HL-60 (cell line): ENCODE data around the gene CASQ2.

Source experiments
- DNase-seq, 2 experiments: peaks; one replicate each; pipeline ENCODE4 v3.0.0-alpha.2; 2010 to 2020; ENCODE audit warnings: low read depth in 1 of 2, low spot score in 1 of 2
- H3K27ac ChIP-seq: fragments of 250-450 bp; sonication (Bioruptor Pico); replicated peaks from 2 replicates; pipeline ENCODE4 v1.5.1; 2020; ENCODE audit warnings: mild to moderate bottlenecking, moderate library complexity
- H3K27me3 ChIP-seq: fragments of 250-450 bp; sonication (Bioruptor Pico); 2 replicates; pipeline ENCODE4 v1.5.1; 2021; ENCODE audit warnings: mild to moderate bottlenecking, moderate library complexity; ENCODE audit not compliant: insufficient read depth, poor library complexity, severe bottlenecking
- H3K4me3 ChIP-seq: replicated peaks from 2 replicates; pipeline ENCODE4 v1.5.1; 2011; ENCODE audit warnings: mild to moderate bottlenecking, control low read depth, low read length; ENCODE audit not compliant: insufficient read depth
- GABPA ChIP-seq: IDR thresholded peaks from 2 replicates; pipeline ENCODE4 v1.6.1; 2012; ENCODE audit warnings: low read depth
- POLR2AphosphoS5 ChIP-seq: IDR thresholded peaks from 2 replicates; pipeline ENCODE4 v1.6.1; 2012; ENCODE audit warnings: low read depth
- SPI1 ChIP-seq: IDR thresholded peaks from 2 replicates; pipeline ENCODE4 v1.6.1; 2012; ENCODE audit warnings: low read depth, mild to moderate bottlenecking, borderline replicate concordance
- TF ChIP-seq, protein P1 (sequence below): IDR thresholded peaks from one replicate; pipeline ENCODE4 v1.5.1; 2011; ENCODE audit warnings: low read length, control low read depth, inconsistent platforms; ENCODE audit not compliant: insufficient read depth
- TF ChIP-seq, protein P2 (sequence below): IDR thresholded peaks from 2 replicates; pipeline ENCODE4 v1.6.1; 2012; ENCODE audit warnings: low read depth; ENCODE audit not compliant: insufficient replicate concordance

Gene CASQ2

DNA sequence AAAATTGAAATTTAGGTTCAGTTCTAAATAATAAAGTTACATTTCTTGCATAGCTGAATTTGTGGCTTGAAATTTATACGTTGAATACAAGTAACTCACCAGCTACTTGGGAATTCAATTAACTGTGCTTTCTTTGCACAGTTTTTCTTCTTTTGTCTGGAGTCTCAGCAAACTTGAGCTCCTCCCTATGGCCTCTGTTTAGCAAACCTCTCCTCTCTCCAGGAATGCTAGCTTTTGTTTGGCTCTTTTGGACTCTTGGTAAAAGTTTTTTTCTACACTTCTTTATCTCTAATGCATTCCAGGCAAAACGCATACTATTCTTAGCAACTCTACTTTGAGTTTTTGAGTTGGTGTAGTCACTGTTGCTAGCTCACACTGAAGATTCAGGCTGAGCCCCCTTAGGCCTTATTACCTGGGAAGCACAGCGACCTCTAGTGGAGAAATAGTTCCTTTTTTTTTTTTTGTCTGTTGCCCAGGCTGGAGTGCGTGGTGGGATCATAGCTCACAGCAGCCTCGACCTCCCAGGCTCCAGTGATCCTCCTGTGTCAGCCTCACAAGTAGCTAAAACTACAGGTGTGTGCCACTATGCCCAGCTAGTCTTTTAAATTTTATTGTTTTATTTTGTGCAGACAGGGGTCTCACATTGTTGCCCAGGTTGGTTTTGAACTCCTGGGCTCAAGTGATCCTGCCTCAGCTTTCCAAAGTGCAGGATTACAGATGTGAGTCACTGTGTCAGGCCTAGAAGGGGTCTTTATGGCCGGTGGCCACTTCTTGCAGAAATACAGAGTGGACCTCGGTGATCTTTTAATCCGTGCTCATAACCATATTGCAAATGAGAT, 61.7 kb downstream of the CASQ2 start:
- DNase-seq: peak; percentile 6 to 10
- H3K4me3 ChIP-seq: no peak overlapping the region
- no peak for TF ChIP-seq POLR2AphosphoS5
- TF ChIP-seq, protein P1, sequence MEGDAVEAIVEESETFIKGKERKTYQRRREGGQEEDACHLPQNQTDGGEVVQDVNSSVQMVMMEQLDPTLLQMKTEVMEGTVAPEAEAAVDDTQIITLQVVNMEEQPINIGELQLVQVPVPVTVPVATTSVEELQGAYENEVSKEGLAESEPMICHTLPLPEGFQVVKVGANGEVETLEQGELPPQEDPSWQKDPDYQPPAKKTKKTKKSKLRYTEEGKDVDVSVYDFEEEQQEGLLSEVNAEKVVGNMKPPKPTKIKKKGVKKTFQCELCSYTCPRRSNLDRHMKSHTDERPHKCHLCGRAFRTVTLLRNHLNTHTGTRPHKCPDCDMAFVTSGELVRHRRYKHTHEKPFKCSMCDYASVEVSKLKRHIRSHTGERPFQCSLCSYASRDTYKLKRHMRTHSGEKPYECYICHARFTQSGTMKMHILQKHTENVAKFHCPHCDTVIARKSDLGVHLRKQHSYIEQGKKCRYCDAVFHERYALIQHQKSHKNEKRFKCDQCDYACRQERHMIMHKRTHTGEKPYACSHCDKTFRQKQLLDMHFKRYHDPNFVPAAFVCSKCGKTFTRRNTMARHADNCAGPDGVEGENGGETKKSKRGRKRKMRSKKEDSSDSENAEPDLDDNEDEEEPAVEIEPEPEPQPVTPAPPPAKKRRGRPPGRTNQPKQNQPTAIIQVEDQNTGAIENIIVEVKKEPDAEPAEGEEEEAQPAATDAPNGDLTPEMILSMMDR: peak; percentile 12
- no peak overlapping the region for H3K27ac ChIP-seq
- no peaks in the 10 kb centered on the region for H3K27me3 ChIP-seq

DNA sequence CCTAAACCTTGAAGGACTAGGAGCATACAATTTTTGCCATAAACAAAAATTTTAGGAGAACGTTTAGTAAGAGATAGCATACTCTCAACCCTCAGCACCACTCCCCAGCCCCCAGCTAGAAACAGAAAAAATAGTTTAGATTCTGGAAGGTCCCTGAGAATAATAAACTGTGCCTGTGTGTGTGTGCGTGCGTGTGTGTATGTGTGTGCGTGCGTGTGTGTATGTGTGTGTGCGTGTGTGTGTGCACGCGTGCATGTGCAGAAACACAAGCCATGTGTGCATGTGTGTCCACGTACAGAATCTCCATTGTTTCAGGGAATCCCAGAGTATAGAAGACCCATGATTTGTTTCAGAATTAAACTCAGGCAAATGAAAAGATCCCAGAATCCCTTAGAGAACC, 62.6 kb downstream of the CASQ2 start:
- Histone ChIP-seq H3K27me3 (no peaks in the 10 kb centered on the region), H3K27ac (no peak overlapping the region), H3K4me3 (no peak overlapping the region)
- TF ChIP-seq, protein P1: no peak
- TF ChIP-seq POLR2AphosphoS5 (no peak), SPI1 (no peak), GABPA (no peak)
- TF ChIP-seq, protein P2, sequence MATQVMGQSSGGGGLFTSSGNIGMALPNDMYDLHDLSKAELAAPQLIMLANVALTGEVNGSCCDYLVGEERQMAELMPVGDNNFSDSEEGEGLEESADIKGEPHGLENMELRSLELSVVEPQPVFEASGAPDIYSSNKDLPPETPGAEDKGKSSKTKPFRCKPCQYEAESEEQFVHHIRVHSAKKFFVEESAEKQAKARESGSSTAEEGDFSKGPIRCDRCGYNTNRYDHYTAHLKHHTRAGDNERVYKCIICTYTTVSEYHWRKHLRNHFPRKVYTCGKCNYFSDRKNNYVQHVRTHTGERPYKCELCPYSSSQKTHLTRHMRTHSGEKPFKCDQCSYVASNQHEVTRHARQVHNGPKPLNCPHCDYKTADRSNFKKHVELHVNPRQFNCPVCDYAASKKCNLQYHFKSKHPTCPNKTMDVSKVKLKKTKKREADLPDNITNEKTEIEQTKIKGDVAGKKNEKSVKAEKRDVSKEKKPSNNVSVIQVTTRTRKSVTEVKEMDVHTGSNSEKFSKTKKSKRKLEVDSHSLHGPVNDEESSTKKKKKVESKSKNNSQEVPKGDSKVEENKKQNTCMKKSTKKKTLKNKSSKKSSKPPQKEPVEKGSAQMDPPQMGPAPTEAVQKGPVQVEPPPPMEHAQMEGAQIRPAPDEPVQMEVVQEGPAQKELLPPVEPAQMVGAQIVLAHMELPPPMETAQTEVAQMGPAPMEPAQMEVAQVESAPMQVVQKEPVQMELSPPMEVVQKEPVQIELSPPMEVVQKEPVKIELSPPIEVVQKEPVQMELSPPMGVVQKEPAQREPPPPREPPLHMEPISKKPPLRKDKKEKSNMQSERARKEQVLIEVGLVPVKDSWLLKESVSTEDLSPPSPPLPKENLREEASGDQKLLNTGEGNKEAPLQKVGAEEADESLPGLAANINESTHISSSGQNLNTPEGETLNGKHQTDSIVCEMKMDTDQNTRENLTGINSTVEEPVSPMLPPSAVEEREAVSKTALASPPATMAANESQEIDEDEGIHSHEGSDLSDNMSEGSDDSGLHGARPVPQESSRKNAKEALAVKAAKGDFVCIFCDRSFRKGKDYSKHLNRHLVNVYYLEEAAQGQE: no peak
- no peak for DNase-seq

DNA sequence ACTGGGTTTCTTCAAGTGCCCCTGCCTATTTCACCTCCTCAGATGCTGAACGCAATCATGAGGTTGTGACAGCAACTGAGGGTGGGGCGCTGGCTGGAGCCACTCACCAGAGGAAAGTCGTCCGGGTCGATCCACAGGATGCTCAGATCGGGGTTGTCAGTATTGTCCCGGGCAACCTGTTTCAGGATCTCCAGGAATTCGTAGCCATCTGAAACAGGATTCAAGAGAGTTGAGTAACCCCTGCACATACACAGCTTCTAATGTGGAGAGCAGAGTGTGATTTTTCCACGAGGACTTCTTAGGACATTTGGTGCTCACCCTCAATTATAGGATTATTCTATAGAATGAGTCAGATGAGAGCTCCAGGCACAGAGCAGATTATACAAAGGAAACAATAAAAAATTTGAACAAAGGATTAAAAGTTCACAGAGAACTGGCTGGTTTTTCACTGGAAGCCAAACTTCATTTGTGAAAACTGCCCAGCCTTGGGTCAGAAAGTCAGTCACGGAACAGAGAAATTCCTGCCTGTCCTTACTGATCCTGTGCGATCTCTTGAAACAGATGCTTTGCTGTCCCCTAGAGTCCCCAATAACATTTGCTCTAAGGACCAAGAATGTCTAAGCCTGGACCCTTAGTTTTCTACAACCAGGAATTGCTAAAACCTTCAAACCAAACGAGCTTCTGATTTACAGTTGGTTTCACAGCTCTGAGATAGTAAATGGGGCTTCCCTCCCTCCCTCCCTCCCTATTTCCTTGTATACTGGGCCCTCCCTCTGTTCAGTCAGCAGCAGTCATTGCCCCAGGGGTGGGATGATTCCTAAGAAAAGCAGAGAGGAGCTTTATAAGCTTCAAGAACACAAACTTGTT, 63.2 kb downstream of the CASQ2 start:
- DNase-seq: no peak

More for the DNA sequence above, 63.2 kb downstream of the CASQ2 start:
- H3K4me3 ChIP-seq: no peak overlapping the region
- no peak overlapping the region for H3K27ac ChIP-seq
- H3K27me3 ChIP-seq: no peaks in the 10 kb centered on the region
- TF ChIP-seq SPI1 (no peak), GABPA (no peak), POLR2AphosphoS5 (no peak)
- TF ChIP-seq, protein P2: no peak
- TF ChIP-seq, protein P1: no peak
